Nephron (organoid): Measurements from ENCODE around the gene NPDC1.

Source experiments
- H3K27ac Mint-ChIP-seq, 3 experiments: 2 replicates each; pipeline ENCODE4 v1.8.0; 2020; ENCODE audit warnings: mixed read lengths in 3 of 3, mild to moderate bottlenecking in 2 of 3, moderate library complexity in 1 of 3
- H3K27me3 Mint-ChIP-seq: 2 replicates; pipeline ENCODE4 v1.8.0; 2021; ENCODE audit warnings: low read depth, mild to moderate bottlenecking, moderate library complexity, mixed read lengths
- H3K36me3 Mint-ChIP-seq: 2 replicates; pipeline ENCODE4 v1.8.0; 2020; ENCODE audit warnings: low read depth, mixed read lengths
- H3K4me1 Mint-ChIP-seq: 2 replicates; pipeline ENCODE4 v1.8.0; 2020; ENCODE audit warnings: mixed read lengths
- H3K4me3 Mint-ChIP-seq, 3 experiments: 2 replicates each; pipeline ENCODE4 v1.8.0; 2020; ENCODE audit warnings: mild to moderate bottlenecking in 3 of 3, mixed read lengths in 3 of 3, moderate library complexity in 2 of 3
- H3K9me3 Mint-ChIP-seq: 2 replicates; pipeline ENCODE4 v1.8.0; 2020; ENCODE audit warnings: mixed read lengths
- TF ChIP-seq, protein P1 (sequence below), 3 experiments: fragments of 200-600 bp; sonication (generic); IDR thresholded peaks; one replicate each; pipeline ENCODE4 v1.5.0; 2021; ENCODE audit warnings: antibody characterized with exemption in 3 of 3; ENCODE audit not compliant: unreplicated experiment in 3 of 3

NPDC1 gene

DNA sequence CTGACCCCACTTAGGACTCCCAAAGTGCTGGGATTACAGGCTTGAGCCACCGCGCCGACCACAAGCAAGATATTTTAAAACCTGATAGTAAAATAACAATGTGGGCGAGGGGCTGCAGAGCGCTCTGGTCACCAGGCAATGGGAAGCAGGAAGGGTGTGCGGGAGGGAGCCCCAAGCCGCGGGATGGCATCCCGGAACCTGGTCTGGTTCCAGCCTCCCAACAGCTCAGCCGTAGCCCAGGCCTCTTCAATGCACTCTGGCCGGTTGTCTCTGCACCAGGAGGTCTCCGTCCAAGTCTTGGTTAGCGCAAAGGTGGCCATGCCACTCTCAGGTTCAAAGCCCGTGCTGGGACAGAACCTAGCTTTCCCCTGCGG lies 30.6 kb upstream of the NPDC1 start:
- H3K4me3 Mint-ChIP-seq: peak overlapping the region; percentile 65 to 75 (median 70)
- H3K4me1 Mint-ChIP-seq: no peaks in the 10 kb centered on the region
- peaks cover 81% of the 10 kb centered on the region for H3K27me3 Mint-ChIP-seq
- no peaks in the 10 kb centered on the region for H3K36me3 Mint-ChIP-seq
- TF ChIP-seq, protein P1, sequence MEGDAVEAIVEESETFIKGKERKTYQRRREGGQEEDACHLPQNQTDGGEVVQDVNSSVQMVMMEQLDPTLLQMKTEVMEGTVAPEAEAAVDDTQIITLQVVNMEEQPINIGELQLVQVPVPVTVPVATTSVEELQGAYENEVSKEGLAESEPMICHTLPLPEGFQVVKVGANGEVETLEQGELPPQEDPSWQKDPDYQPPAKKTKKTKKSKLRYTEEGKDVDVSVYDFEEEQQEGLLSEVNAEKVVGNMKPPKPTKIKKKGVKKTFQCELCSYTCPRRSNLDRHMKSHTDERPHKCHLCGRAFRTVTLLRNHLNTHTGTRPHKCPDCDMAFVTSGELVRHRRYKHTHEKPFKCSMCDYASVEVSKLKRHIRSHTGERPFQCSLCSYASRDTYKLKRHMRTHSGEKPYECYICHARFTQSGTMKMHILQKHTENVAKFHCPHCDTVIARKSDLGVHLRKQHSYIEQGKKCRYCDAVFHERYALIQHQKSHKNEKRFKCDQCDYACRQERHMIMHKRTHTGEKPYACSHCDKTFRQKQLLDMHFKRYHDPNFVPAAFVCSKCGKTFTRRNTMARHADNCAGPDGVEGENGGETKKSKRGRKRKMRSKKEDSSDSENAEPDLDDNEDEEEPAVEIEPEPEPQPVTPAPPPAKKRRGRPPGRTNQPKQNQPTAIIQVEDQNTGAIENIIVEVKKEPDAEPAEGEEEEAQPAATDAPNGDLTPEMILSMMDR (IDR thresholded peaks at IDR 0.05; ENCODE audit: unreplicated experiment in 3 of 3): no peak
- H3K9me3 Mint-ChIP-seq: no peaks in the 10 kb centered on the region
- H3K27ac Mint-ChIP-seq: no peak overlapping the region

DNA sequence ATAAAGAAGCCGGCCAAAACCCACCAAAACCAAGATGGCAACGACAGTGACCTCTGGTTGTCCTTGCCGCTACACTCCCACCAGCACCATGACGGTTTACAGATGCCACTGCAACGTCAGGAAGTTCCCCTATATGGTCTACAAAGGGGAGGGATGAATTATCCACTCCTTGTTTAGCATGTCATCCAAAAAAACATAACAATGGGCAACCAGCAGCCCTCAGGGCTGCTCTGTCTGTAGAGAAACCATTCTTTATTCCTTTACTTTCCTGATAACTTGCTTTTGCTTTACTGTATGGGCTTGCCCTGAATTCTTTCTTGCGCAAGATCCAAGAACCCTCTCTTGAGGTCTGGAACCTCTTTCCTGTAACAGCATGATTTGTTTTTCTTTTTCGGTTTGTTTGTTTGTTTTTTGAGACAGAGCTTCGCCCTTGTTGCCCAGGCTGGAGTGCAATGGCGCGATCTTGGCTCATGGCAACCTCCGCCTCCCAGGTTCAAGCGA lies 29.3 kb upstream of the NPDC1 start:
- no peaks in the 10 kb centered on the region for H3K36me3 Mint-ChIP-seq
- peaks cover 7% of the 10 kb centered on the region for H3K4me1 Mint-ChIP-seq
- no peaks in the 10 kb centered on the region for H3K9me3 Mint-ChIP-seq
- peak overlapping the region; percentile 37 to 57 (median 43) for H3K4me3 Mint-ChIP-seq
- H3K27me3 Mint-ChIP-seq: peaks cover 76% of the 10 kb centered on the region
- TF ChIP-seq, protein P1 (IDR thresholded peaks at IDR 0.05; ENCODE audit: unreplicated experiment in 3 of 3): no peak
- H3K27ac Mint-ChIP-seq: no peak overlapping the region

DNA sequence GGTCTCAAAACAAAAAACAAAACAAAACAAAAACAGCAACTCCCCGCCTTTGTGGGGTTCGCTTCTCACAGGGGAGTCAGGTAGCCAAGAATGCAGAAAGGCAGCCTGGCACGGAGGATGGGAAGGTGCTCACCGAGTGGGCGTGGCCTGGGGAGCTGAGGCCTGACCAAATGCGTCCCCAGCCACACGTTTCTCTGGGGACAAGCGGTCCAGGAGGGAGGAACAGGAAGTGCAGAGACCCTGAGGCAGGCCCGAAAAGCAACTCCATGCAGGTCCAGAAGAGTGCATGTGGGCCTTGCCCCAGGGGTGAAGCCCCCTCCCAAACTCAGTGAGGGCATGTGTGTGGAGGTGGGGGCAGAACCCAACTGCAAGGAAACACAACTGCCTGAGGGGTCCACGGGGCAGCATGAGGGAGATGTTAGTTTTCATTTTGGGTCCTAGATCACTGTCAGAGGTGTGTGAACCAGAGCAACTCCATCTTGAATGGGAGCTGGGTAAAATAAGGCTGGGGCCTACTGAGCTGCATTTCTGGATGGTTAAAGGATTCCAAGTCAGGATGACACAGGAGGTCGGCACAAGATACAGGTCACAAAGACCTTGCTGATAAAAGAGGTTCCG lies 28.8 kb upstream of the NPDC1 start:
- TF ChIP-seq, protein P1 (IDR thresholded peaks at IDR 0.05; ENCODE audit: unreplicated experiment in 3 of 3): no peak
- Mint-ChIP-seq H3K27ac (no peak overlapping the region), H3K4me3 (peak overlapping the region; percentile 9 to 57 (median 32)), H3K4me1 (peaks cover 7% of the 10 kb centered on the region), H3K9me3 (no peaks in the 10 kb centered on the region), H3K27me3 (peaks cover 70% of the 10 kb centered on the region), H3K36me3 (no peaks in the 10 kb centered on the region)

DNA sequence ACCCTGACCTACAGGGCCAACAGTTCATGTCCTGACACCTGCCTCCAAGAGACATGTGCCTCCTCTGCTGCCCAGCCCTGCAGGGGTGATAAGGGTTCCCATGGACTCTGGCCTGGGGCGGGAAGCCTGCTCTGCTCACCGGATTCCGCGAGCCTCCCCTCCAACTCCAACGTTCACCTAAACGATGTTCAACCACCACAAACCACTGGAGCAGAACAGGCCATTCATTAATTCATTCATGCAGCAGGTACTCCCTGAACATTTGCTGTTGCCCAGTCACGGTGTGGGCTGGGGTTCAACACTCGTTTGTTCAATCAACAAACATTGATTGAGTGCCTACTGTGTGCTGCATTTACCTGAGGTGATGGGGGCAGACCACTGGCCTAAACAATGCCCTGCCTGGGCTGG lies 28.0 kb upstream of the NPDC1 start:
- no peak overlapping the region for H3K27ac Mint-ChIP-seq
- no peaks in the 10 kb centered on the region for H3K36me3 Mint-ChIP-seq
- H3K9me3 Mint-ChIP-seq: no peaks in the 10 kb centered on the region
- TF ChIP-seq, protein P1 (IDR thresholded peaks at IDR 0.05; ENCODE audit: unreplicated experiment in 3 of 3): no peak
- no peak overlapping the region for H3K4me3 Mint-ChIP-seq
- peaks cover 7% of the 10 kb centered on the region for H3K4me1 Mint-ChIP-seq
- peaks cover 62% of the 10 kb centered on the region for H3K27me3 Mint-ChIP-seq

DNA sequence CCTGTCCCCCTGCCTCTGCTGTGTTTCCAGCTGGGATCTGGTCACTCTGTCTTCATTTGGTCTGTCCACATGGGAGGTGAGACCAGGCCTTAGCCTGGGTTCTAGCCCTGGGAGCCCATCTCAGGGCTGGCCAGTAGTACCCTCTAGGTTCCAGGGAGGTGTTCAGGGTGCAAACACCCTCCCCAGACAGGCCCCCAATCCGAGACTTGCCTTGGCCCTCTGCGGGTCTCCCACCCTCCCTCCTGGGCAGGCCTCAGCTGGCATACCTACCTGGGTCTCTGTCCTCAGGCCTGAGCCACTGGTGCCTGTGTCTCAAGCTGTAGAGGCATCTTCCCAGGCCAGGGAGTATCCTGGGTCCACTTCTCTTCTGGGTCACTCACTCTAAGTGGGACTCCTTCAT lies 25.3 kb upstream of the NPDC1 start:
- Mint-ChIP-seq H3K27ac (peak overlapping the region in 1 of 3 experiments; percentile 60), H3K36me3 (no peaks in the 10 kb centered on the region), H3K4me1 (peaks cover 7% of the 10 kb centered on the region), H3K9me3 (no peaks in the 10 kb centered on the region), H3K27me3 (peaks cover 49% of the 10 kb centered on the region), H3K4me3 (peak overlapping the region; percentile 69 to 76 (median 71))
- TF ChIP-seq, protein P1 (IDR thresholded peaks at IDR 0.05; ENCODE audit: unreplicated experiment in 3 of 3): no peak

DNA sequence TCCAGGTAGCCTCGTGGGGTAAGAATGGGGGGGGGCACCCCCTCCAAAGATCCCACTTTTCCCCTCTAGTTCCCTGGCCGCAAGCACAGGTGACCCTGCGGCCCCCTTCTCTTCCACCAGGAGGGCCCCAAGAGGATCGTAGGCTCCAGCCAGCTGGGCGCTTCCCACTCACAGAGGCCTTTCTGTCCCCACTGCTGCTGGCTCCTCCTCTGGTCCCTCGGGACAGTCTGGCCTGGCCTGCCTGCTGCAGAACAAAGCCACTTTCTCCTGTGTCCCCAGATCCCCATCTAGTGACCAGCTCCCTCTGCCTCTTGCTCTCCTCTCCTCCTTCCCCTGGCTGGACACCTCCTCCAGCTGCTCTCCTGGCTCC lies 24.9 kb upstream of the NPDC1 start:
- Mint-ChIP-seq H3K36me3 (no peaks in the 10 kb centered on the region), H3K4me3 (peak overlapping the region; percentile 69 to 76 (median 71)), H3K27ac (peak overlapping the region in 1 of 3 experiments; percentile 60), H3K27me3 (peaks cover 45% of the 10 kb centered on the region), H3K9me3 (no peaks in the 10 kb centered on the region), H3K4me1 (peaks cover 7% of the 10 kb centered on the region)
- TF ChIP-seq, protein P1 (IDR thresholded peaks at IDR 0.05; ENCODE audit: unreplicated experiment in 3 of 3): peak in 2 of 3 experiments; percentile 25 to 26
